ENCODE results near the gene SESN3. TPM values are rescaled to one million over a fixed set of nuclear protein-coding genes. Genes with fewer than 3 reads are reported as not detected.

Gene SESN3
- total RNA-seq, 1 experiment from 2014 or later = 36.8 TPM

DNA sequence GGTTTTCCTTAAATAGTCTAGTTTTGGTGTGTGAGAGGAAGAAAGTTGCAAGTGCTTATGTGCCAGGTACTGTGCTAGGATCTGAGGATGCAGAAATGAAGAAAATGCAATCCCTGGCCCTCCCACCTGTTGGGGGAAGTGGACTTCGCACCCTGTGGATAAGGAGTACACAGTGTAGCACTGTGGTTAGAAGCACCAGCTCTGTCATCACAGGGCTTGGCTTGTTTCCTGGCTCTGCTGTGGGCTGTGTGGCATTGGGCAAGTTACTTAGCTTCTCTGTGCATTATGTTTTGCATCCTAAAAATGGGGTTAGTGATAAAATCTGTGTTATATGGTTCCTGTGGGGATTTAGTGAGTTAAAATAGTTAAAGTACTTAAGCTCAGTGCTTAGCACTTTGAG, 73.2 kb downstream of the SESN3 start:
- H3K14ac ChIP-seq (ENCODE audit: insufficient read depth, low read length) = no peak overlapping the region; the same call in 1 of the 2 replicates
- Mint-ChIP-seq H3K4me3 (no peak overlapping the region), H3K9me3 (peaks cover 6 to 7% of the 10 kb centered on the region in 2 experiments), H3K36me3 (ENCODE audit: insufficient read depth in 1 of 3, low read depth in 3 of 3) (peaks cover 0 to 14% (median 6%) of the 10 kb centered on the region in 3 experiments; a peak in 5 of 7 replicates), H3K27ac (no peak overlapping the region), H3K4me1 (peaks cover 16 to 20% of the 10 kb centered on the region in 2 experiments), H3K27me3 (ENCODE audit: low read depth) (peaks cover 3% of the 10 kb centered on the region)
- H3K56ac ChIP-seq (ENCODE audit: insufficient read length, low read depth, low read length) = no peak overlapping the region
- no peak overlapping the region for H2AFZ ChIP-seq (ENCODE audit: low read length)
- no peak overlapping the region for H3T11ph ChIP-seq (ENCODE audit: low read length)
- no peak overlapping the region for H3K23ac ChIP-seq (ENCODE audit: insufficient read length, low read depth, low read length)
- H3K27ac ChIP-seq (ENCODE audit: insufficient read length, low read depth, low read length) = no peak overlapping the region
- no peak overlapping the region for H4K91ac ChIP-seq (ENCODE audit: insufficient read length, low read depth, low read length)
- H3K23me2 ChIP-seq (ENCODE audit: insufficient read length, low read depth, low read length, poor library complexity, severe bottlenecking) = no peaks in the 10 kb centered on the region
- H4K8ac ChIP-seq (replicated peaks; ENCODE audit: insufficient read length, low read depth, low read length) = no peak overlapping the region
- H3K4me2 ChIP-seq (ENCODE audit: insufficient read depth, insufficient read length, low read length) = no peak overlapping the region
- H2BK12ac ChIP-seq (ENCODE audit: insufficient read length, low read depth, low read length) = no peak overlapping the region
- no peaks in the 10 kb centered on the region for H3K79me1 ChIP-seq (ENCODE audit: insufficient read depth, low read depth, low read length, poor library complexity, severe bottlenecking)
- no peak overlapping the region for H2AK5ac ChIP-seq (ENCODE audit: insufficient read length, low read length)
- no peaks in the 10 kb centered on the region for H4K20me1 ChIP-seq (ENCODE audit: control insufficient read depth, insufficient read depth, insufficient read length)
- H3K27me3 ChIP-seq (ENCODE audit: insufficient read depth, low read length) = no peaks in the 10 kb centered on the region
- H3K4ac ChIP-seq (ENCODE audit: low read depth, low read length) = no peak overlapping the region
- DNase-seq = no peak
- no peak overlapping the region for H3K18ac ChIP-seq (ENCODE audit: insufficient read length, low read depth, low read length)
- H2BK20ac ChIP-seq (ENCODE audit: low read depth, low read length, poor library complexity, severe bottlenecking) = no peak overlapping the region
- H3K4me1 ChIP-seq (ENCODE audit: insufficient read depth, low read length) = no peaks in the 10 kb centered on the region; the same call in 1 of the 2 replicates
- H3K79me2 ChIP-seq (ENCODE audit: insufficient read depth, low read length) = no peaks in the 10 kb centered on the region
- no peak overlapping the region for H2BK5ac ChIP-seq (ENCODE audit: insufficient read length, low read length)
- H4K5ac ChIP-seq (ENCODE audit: insufficient read length, low read depth, low read length) = no peak overlapping the region
- H2BK120ac ChIP-seq (ENCODE audit: low read depth, low read length, poor library complexity, severe bottlenecking) = no peak overlapping the region
- no peaks in the 10 kb centered on the region for H3K9me3 ChIP-seq (ENCODE audit: control insufficient read depth, low read depth, low read length)
- no CpG with 5 or more reads among the region's 1 CpG for WGBS (ENCODE audit: extremely low coverage, insufficient read length, low lambda C conversion rate)
- TF ChIP-seq, protein P1, sequence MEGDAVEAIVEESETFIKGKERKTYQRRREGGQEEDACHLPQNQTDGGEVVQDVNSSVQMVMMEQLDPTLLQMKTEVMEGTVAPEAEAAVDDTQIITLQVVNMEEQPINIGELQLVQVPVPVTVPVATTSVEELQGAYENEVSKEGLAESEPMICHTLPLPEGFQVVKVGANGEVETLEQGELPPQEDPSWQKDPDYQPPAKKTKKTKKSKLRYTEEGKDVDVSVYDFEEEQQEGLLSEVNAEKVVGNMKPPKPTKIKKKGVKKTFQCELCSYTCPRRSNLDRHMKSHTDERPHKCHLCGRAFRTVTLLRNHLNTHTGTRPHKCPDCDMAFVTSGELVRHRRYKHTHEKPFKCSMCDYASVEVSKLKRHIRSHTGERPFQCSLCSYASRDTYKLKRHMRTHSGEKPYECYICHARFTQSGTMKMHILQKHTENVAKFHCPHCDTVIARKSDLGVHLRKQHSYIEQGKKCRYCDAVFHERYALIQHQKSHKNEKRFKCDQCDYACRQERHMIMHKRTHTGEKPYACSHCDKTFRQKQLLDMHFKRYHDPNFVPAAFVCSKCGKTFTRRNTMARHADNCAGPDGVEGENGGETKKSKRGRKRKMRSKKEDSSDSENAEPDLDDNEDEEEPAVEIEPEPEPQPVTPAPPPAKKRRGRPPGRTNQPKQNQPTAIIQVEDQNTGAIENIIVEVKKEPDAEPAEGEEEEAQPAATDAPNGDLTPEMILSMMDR (conservative IDR thresholded peaks at IDR 0.05) = no peak
- H2BK15ac ChIP-seq (ENCODE audit: low read depth, low read length) = no peak overlapping the region
- no peak overlapping the region for H3K9ac ChIP-seq (ENCODE audit: extremely low read depth, insufficient read length, low read length)

Measured in H9 (cell line).